A673 (cell line): Measurements from ENCODE around the gene C20orf96. TPM values are rescaled to one million over a fixed set of nuclear protein-coding genes. Genes with fewer than 3 reads are reported as not detected.

Source experiments
- BruUV-seq: library from RNA; stranded (reverse); fragments of 400-500 nt; replicated peaks from 2 replicates; lab custom pipeline; 2021; lab: Mats Ljungman, UMichigan
- CTCF ChIA-PET: fragments of 300-600 bp; sonication (Branson Sonifier 250); formaldehyde crosslinking; loops from one replicate; lab custom pipeline; 2022; ENCODE audit warnings: antibody characterized with exemption; lab: Charles Lee
- POLR2A ChIA-PET: fragments of 300-600 bp; sonication (Branson Sonifier 250); formaldehyde crosslinking; loops from one replicate; lab custom pipeline; 2022; ENCODE audit warnings: antibody characterized with exemption; ENCODE audit not compliant: low non-redundant PET; lab: Charles Lee
- DNase-seq: peaks from one replicate; pipeline ENCODE4 v3.0.0-alpha.2; 2015; ENCODE audit warnings: low spot score
- H3K27ac ChIP-seq: fragments of 200-600 bp; sonication (generic); 2 replicates; pipeline ENCODE4 v1.5.1; 2016; ENCODE audit warnings: mixed run types, low read depth, mild to moderate bottlenecking, mixed read lengths, antibody characterized with exemption, low read length; ENCODE audit not compliant: poor library complexity, severe bottlenecking
- H3K27me3 ChIP-seq: fragments of 200-600 bp; sonication (generic); replicated peaks from 2 replicates; pipeline ENCODE4 v1.6.1; 2017; ENCODE audit warnings: mixed run types, low read depth, mild to moderate bottlenecking, mixed read lengths, antibody characterized with exemption, low read length; ENCODE audit not compliant: insufficient read depth, poor library complexity
- H3K36me3 ChIP-seq: fragments of 200-600 bp; sonication (generic); 2 replicates; pipeline ENCODE4 v1.6.1; 2016; ENCODE audit warnings: mixed run types, mild to moderate bottlenecking, mixed read lengths, antibody characterized with exemption, low read length; ENCODE audit not compliant: insufficient read depth, poor library complexity, severe bottlenecking
- H3K4me1 ChIP-seq: fragments of 200-600 bp; sonication (generic); 2 replicates; pipeline ENCODE4 v1.6.1; 2017; ENCODE audit warnings: mixed run types, mild to moderate bottlenecking, mixed read lengths, antibody characterized with exemption, low read length; ENCODE audit not compliant: insufficient read depth, poor library complexity, severe bottlenecking
- H3K4me3 ChIP-seq: fragments of 200-600 bp; sonication (generic); 2 replicates; pipeline ENCODE4 v1.5.1; 2016; ENCODE audit warnings: low read depth, mixed run types, mild to moderate bottlenecking, mixed read lengths, low read length; ENCODE audit not compliant: poor library complexity, severe bottlenecking
- H3K9me3 ChIP-seq: fragments of 200-600 bp; sonication (generic); 2 replicates; pipeline ENCODE4 v1.6.1; 2016; ENCODE audit warnings: mixed run types, low read depth, mild to moderate bottlenecking, mixed read lengths, antibody characterized with exemption, low read length; ENCODE audit not compliant: poor library complexity, severe bottlenecking
- CTCF ChIP-seq: fragments of 300-800, 200-600 bp; sonication (generic); conservative IDR thresholded peaks from 2 replicates; pipeline ENCODE4 v1.5.1; 2017; ENCODE audit warnings: low read depth, mild to moderate bottlenecking, antibody characterized with exemption, low read length, moderate library complexity, mixed read lengths
- EZH2 ChIP-seq: fragments of 200-600 bp; sonication (generic); IDR thresholded peaks from 2 replicates; pipeline ENCODE4 v1.6.1; 2017; ENCODE audit warnings: borderline replicate concordance, low read depth, mild to moderate bottlenecking, mixed read lengths, antibody characterized with exemption, low read length; ENCODE audit not compliant: poor library complexity, severe bottlenecking
- intact Hi-C: fragments of 100-400 bp; cut with micrococcal nuclease; formaldehyde crosslinking; loops from one replicate; pipeline ENCODE4 v1.10.0; 2022; ENCODE audit not compliant: unreplicated experiment
- total RNA-seq: library from RNA; stranded (reverse); gene quantifications from 2 replicates; pipeline ENCODE4 v1.2.3, GENCODE V29; 2021

Gene C20orf96
- total RNA-seq, 1 experiment from 2014 or later = 21.7 TPM

GRCh38 chr20:275791-276190 is 14.8 kb downstream of the C20orf96 start:
- Histone ChIP-seq H3K4me3 (no peak overlapping the region), H3K27ac (no peak overlapping the region), H3K36me3 (peaks cover 19% of the 10 kb centered on the region), H3K9me3 (no peaks in the 10 kb centered on the region), H3K27me3 (no peaks in the 10 kb centered on the region), H3K4me1 (no peaks in the 10 kb centered on the region)
- intact Hi-C loops = no loop called here
- no peak for DNase-seq
- TF ChIP-seq EZH2 (no peak), CTCF (no peak)
- ChIA-PET POLR2A (no interaction called here), CTCF (no interaction called here)
- no TSS peak for BruUV-seq

- CTCF ChIA-PET = no interaction called here
- DNase-seq = no peak
- intact Hi-C loops = no loop called here
- TF ChIP-seq CTCF = no peak
- TF ChIP-seq EZH2 = no peak
- Histone ChIP-seq H3K4me1 (no peaks in the 10 kb centered on the region), H3K27me3 (no peaks in the 10 kb centered on the region), H3K36me3 (peaks cover 14% of the 10 kb centered on the region), H3K27ac (no peak overlapping the region), H3K9me3 (no peaks in the 10 kb centered on the region), H3K4me3 (no peak overlapping the region)
- BruUV-seq = no TSS peak
- POLR2A ChIA-PET = no interaction called here
These were observed 16.7 kb downstream of the C20orf96 start for GRCh38 chr20:273884-274283.

- Histone ChIP-seq H3K27ac (no peak overlapping the region), H3K4me1 (no peaks in the 10 kb centered on the region), H3K27me3 (no peaks in the 10 kb centered on the region), H3K36me3 (peaks cover 8% of the 10 kb centered on the region), H3K4me3 (no peak overlapping the region), H3K9me3 (no peaks in the 10 kb centered on the region)
- intact Hi-C loops = no loop called here
- TF ChIP-seq CTCF (no peak), EZH2 (no peak)
- DNase-seq = no peak
- ChIA-PET POLR2A (no interaction called here), CTCF (no interaction called here)
- no TSS peak for BruUV-seq
These were observed 17.8 kb downstream of the C20orf96 start for GRCh38 chr20:272718-273117.
